ENCODE data around the gene ATR. TPM values are rescaled to one million over a fixed set of nuclear protein-coding genes. Genes with fewer than 3 reads are reported as not detected.
A peak's percentile ranks its signal among the peaks of the same experiment; 100 is the strongest.

Gene ATR
- total RNA-seq, 1 experiment from 2014 or later, result 24.7 TPM

GRCh38 chr3:142595951-142596725 lies 17.6 kb upstream of the ATR start, which contains the start of gene PLS1:
TSS of gene PLS1 (plus strand) at chr3:142596393. CDS start at chr3:142664238, 67,845 bp downstream.
- Histone ChIP-seq H2AFZ (ENCODE audit: low read depth, low read length, poor library complexity, severe bottlenecking) (peak within 1 kb of the TSS; percentile 97), H3K4me3 (replicated peaks in 1 of 2; ENCODE audit: low read depth in 1 of 2, low read length in 2 of 2) (peak within 1 kb of the TSS; percentile 64 to 75), H3K9me3 (ENCODE audit: control insufficient read depth in 1 of 2, insufficient read depth in 1 of 2, low read depth in 1 of 2, low read length in 2 of 2) (no peaks in the 10 kb centered on the region), H4K20me1 (ENCODE audit: insufficient read depth) (no peaks in the 10 kb centered on the region), H3K9ac (ENCODE audit: low read length) (peak within 1 kb of the TSS; percentile 62), H3K36me3 (ENCODE audit: control insufficient read depth in 1 of 2, insufficient read depth in 2 of 2, low read length in 2 of 2) (no peaks in the 10 kb centered on the region), H3K4me1 (ENCODE audit: control insufficient read depth in 1 of 2, insufficient read depth in 2 of 2, low read length in 2 of 2) (peaks cover 20 to 28% of the 10 kb centered on the region in 2 experiments), H3K27me3 (ENCODE audit: insufficient read depth, low read length) (no peaks in the 10 kb centered on the region), H3K4me2 (ENCODE audit: low read length) (peak within 1 kb of the TSS; percentile 89), H3K9me2 (ENCODE audit: insufficient read depth) (no peaks in the 10 kb centered on the region), H3K27ac (ENCODE audit: low read depth, low read length) (peak within 1 kb of the TSS; percentile 78), H3K79me2 (ENCODE audit: insufficient read depth, low read length) (peaks cover 13% of the 10 kb centered on the region; the same call in 1 of the 2 replicates)
- CTCF ChIA-PET, result interaction anchor here (0.7 kb wide), 1 partner anchor 9 kb away, joined by 3 read pairs; no protein-coding TSS in a partner anchor
- DNase-seq (ENCODE audit: low read depth, low spot score) (peak; percentile 86), ATAC-seq (peak; percentile 88)
- RAD21 ChIA-PET (ENCODE audit: low non-redundant PET in 1 of 2, low total read pairs in 2 of 2, uncharacterized antibody in 2 of 2, unreplicated experiment in 2 of 2), result interaction anchor here in 1 of 2 experiments (0.7 kb wide), 1 partner anchor 405 kb away, joined by 3 read pairs; no protein-coding TSS in a partner anchor
- intact Hi-C loops (cut with micrococcal nuclease), result loop anchor here (5.0 kb wide), 1 partner anchor 131 kb away; no protein-coding TSS in a partner anchor
- POLR2A ChIA-PET, result no interaction called here
- BruUV-seq (replicated peaks), result no TSS peak
- TF ChIP-seq EZH2phosphoT487 (IDR thresholded peaks at IDR 0.05; ENCODE audit: borderline replicate concordance) (no peak), EGR1 (IDR thresholded peaks at IDR 0.05; ENCODE audit: low read depth) (0 out of 2 replicates have a peak, but pooled peaks have one; percentile 42), CTCF (IDR thresholded peaks at IDR 0.05 in 2 of 3, conservative IDR thresholded peaks at IDR 0.05 in 1 of 3; ENCODE audit: borderline replicate concordance in 1 of 3, insufficient read depth in 1 of 3, low read depth in 2 of 3, low read length in 2 of 3) (no peak), CEBPB (IDR thresholded peaks at IDR 0.05; ENCODE audit: low read depth) (no peak), SRF (IDR thresholded peaks at IDR 0.05; ENCODE audit: low read depth) (no peak), YY1 (IDR thresholded peaks at IDR 0.05; ENCODE audit: extremely low read depth, insufficient replicate concordance, low read depth, low read length) (peak; percentile 86), TCF7L2 (IDR thresholded peaks at IDR 0.05; ENCODE audit: borderline replicate concordance, extremely low read depth, insufficient read depth, insufficient read length) (peak; percentile 46), CBX3 (IDR thresholded peaks at IDR 0.05; ENCODE audit: low read depth) (peak; percentile 87; the same call in 1 of the 2 replicates), FOSL1 (IDR thresholded peaks at IDR 0.05; ENCODE audit: low read depth) (no peak), POLR2A (IDR thresholded peaks at IDR 0.05; ENCODE audit: borderline replicate concordance, extremely low read depth, insufficient read depth, insufficient read length) (peak; percentile 94), POLR2AphosphoS5 (IDR thresholded peaks at IDR 0.05; ENCODE audit: low read depth, low read length) (peak; percentile 92), SP1 (IDR thresholded peaks at IDR 0.05; ENCODE audit: low read depth) (peak; percentile 96), JUND (IDR thresholded peaks at IDR 0.05) (peak; percentile 65), SIN3A (IDR thresholded peaks at IDR 0.05; ENCODE audit: low read depth) (peak; percentile 84), ZBTB33 (IDR thresholded peaks at IDR 0.05; ENCODE audit: extremely low read depth, insufficient replicate concordance, low read length) (peak; percentile 13), RAD21 (IDR thresholded peaks at IDR 0.05; ENCODE audit: low read depth) (0 out of 2 replicates have a peak, but pooled peaks have one; percentile 6), ELF1 (IDR thresholded peaks at IDR 0.05; ENCODE audit: borderline replicate concordance, low read depth) (peak; percentile 62), ATF3 (IDR thresholded peaks at IDR 0.05) (no peak), REST (IDR thresholded peaks at IDR 0.05; ENCODE audit: low read depth) (no peak)

All from HCT116 (cell line).